ENCODE measurements around the gene ART3. TPM values are rescaled to one million over a fixed set of nuclear protein-coding genes. Genes with fewer than 3 reads are reported as not detected.

Gene ART3
- total and polyA plus RNA-seq, 7 donors, result 3.0 to 6.4 (median 5.1) TPM; not detected in 2

GRCh38 chr4:76153356-76153755, 78.8 kb downstream of the ART3 start:
- no peak for DNase-seq
- Histone ChIP-seq H3K27ac (no peak overlapping the region), H3K4me3 (no peak overlapping the region), H3K36me3 (peaks cover 0 to 4% (median 0%) of the 10 kb centered on the region in 4 donors), H3K4me1 (peaks cover 0 to 13% (median 11%) of the 10 kb centered on the region in 4 donors), H3K27me3 (no peaks in the 10 kb centered on the region), H3K9me3 (no peaks in the 10 kb centered on the region)
- TF ChIP-seq POLR2AphosphoS5 (IDR thresholded peaks at IDR 0.05), result no peak
- no peak for TF ChIP-seq EP300 (IDR thresholded peaks at IDR 0.05)
- no peak for TF ChIP-seq POLR2A (IDR thresholded peaks at IDR 0.05)
- TF ChIP-seq CTCF (IDR thresholded peaks at IDR 0.05), result no peak
- 89 to 91% methylated on average over 2 of the region's 2 CpGs for WGBS, 2 donors
- intact Hi-C loops (cut with DNase I), result no loop called here

- WGBS, 2 donors, result 76 to 95% methylated on average over 3 of the region's 3 CpGs
Observed at GRCh38 chr4:76155979-76156378, 81.5 kb downstream of the ART3 start.

GRCh38 chr4:76156635-76157034, 82.1 kb downstream of the ART3 start:
- DNase-seq, result no peak
- intact Hi-C loops (cut with DNase I), result no loop called here
- H3K9me3 ChIP-seq, result no peaks in the 10 kb centered on the region
- no peaks in the 10 kb centered on the region for H3K4me1 ChIP-seq
- H3K36me3 ChIP-seq, result peaks cover 6 to 32% (median 16%) of the 10 kb centered on the region in 4 donors
- H3K4me3 ChIP-seq, result no peak overlapping the region
- TF ChIP-seq EP300 (IDR thresholded peaks at IDR 0.05) (no peak), POLR2A (IDR thresholded peaks at IDR 0.05) (no peak), CTCF (IDR thresholded peaks at IDR 0.05) (no peak), POLR2AphosphoS5 (IDR thresholded peaks at IDR 0.05) (no peak)
- WGBS, 2 donors, result 9 to 27% methylated on average over 2 of the region's 2 CpGs
- H3K27me3 ChIP-seq, result no peaks in the 10 kb centered on the region
- H3K27ac ChIP-seq, result no peak overlapping the region

More at GRCh38 chr4:76155979-76156378, 81.5 kb downstream of the ART3 start:
- no peak for DNase-seq
- no peak overlapping the region for H3K27ac ChIP-seq
- H3K4me3 ChIP-seq, result no peak overlapping the region
- intact Hi-C loops (cut with DNase I), result no loop called here
- H3K36me3 ChIP-seq, result peaks cover 0 to 25% (median 9%) of the 10 kb centered on the region in 4 donors
- no peaks in the 10 kb centered on the region for H3K27me3 ChIP-seq
- H3K9me3 ChIP-seq, result no peaks in the 10 kb centered on the region
- TF ChIP-seq CTCF (IDR thresholded peaks at IDR 0.05), result no peak
- TF ChIP-seq EP300 (IDR thresholded peaks at IDR 0.05), result no peak
- no peak for TF ChIP-seq POLR2AphosphoS5 (IDR thresholded peaks at IDR 0.05)
- no peak for TF ChIP-seq POLR2A (IDR thresholded peaks at IDR 0.05)
- no peaks in the 10 kb centered on the region for H3K4me1 ChIP-seq

GRCh38 chr4:76160355-76160754, 85.8 kb downstream of the ART3 start:
- intact Hi-C loops (cut with DNase I), result no loop called here

More at GRCh38 chr4:76160355-76160754, 85.8 kb downstream of the ART3 start:
- Histone ChIP-seq H3K4me3 (no peak overlapping the region), H3K27ac (no peak overlapping the region), H3K9me3 (no peaks in the 10 kb centered on the region), H3K4me1 (no peaks in the 10 kb centered on the region), H3K36me3 (peaks cover 10 to 69% (median 38%) of the 10 kb centered on the region in 4 donors), H3K27me3 (no peaks in the 10 kb centered on the region)
- TF ChIP-seq POLR2AphosphoS5 (IDR thresholded peaks at IDR 0.05) (no peak), EP300 (IDR thresholded peaks at IDR 0.05) (no peak), POLR2A (IDR thresholded peaks at IDR 0.05) (no peak), CTCF (IDR thresholded peaks at IDR 0.05) (no peak)
- 20 to 54% methylated on average over 2 of the region's 2 CpGs for WGBS, 2 donors
- DNase-seq, result no peak

Other genes with a start within 250 kb of the ART3 start
- under 1 TPM in 2 of 4 donors, not detected in 2; 0.28 to 0.33 TPM for gene PPEF2, start 172.3 kb upstream of the ART3 start, total RNA-seq
- gene PPEF2, start 172.3 kb upstream of the ART3 start, polyA plus RNA-seq, result under 1 TPM in 1 of 3 donors, not detected in 2; 0.03 TPM
- 10 to 100 TPM; 23.3 to 60.6 (median 34.1) TPM for gene NAAA, start 133.7 kb upstream of the ART3 start, total RNA-seq
- gene NAAA, start 133.7 kb upstream of the ART3 start, polyA plus RNA-seq, result 10 to 100 TPM; 43.7 to 53.1 (median 45.6) TPM
- 10 to 100 TPM; 33.1 to 38.8 (median 34.2) TPM for gene SDAD1, start 83.8 kb upstream of the ART3 start, total RNA-seq
- gene SDAD1, start 83.8 kb upstream of the ART3 start, polyA plus RNA-seq, result 10 to 100 TPM; 14.1 to 18.3 (median 15.0) TPM
- not detected for gene CXCL9, start 67.2 kb upstream of the ART3 start, total RNA-seq
- 10 to 100 TPM in 1 of 3 donors, 1 to 10 TPM in 1, not detected in 1; 4.9 to 56.9 TPM for gene CXCL9, start 67.2 kb upstream of the ART3 start, polyA plus RNA-seq
- gene CXCL10, start 51.2 kb upstream of the ART3 start, total RNA-seq, result not detected
- 10 to 100 TPM in 2 of 3 donors, not detected in 1; 13.4 to 77.1 TPM for gene CXCL10, start 51.2 kb upstream of the ART3 start, polyA plus RNA-seq
- gene CXCL11, start 38.6 kb upstream of the ART3 start, total RNA-seq, result not detected
- 10 to 100 TPM in 1 of 3 donors, not detected in 2; 22.0 TPM for gene CXCL11, start 38.6 kb upstream of the ART3 start, polyA plus RNA-seq
- gene NUP54, start 73.7 kb downstream of the ART3 start, total RNA-seq, result 10 to 100 TPM; 38.0 to 57.9 (median 48.1) TPM
- gene NUP54, start 73.7 kb downstream of the ART3 start, polyA plus RNA-seq, result 10 to 100 TPM; 16.6 to 21.9 (median 18.6) TPM
- gene SCARB2, start 139.1 kb downstream of the ART3 start, total RNA-seq, result 100 to 1,000 TPM; 119 to 160 (median 141) TPM
- gene SCARB2, start 139.1 kb downstream of the ART3 start, polyA plus RNA-seq, result 10 to 100 TPM; 29.4 to 73.1 (median 38.6) TPM
- 1 to 10 TPM; 1.7 to 3.3 (median 2.0) TPM for gene FAM47E, start 177.0 kb downstream of the ART3 start, total RNA-seq
- 1 to 10 TPM; 2.6 to 6.0 (median 5.4) TPM for gene FAM47E, start 177.0 kb downstream of the ART3 start, polyA plus RNA-seq
- 10 to 100 TPM; 11.0 to 17.1 (median 15.3) TPM for gene STBD1, start 232.0 kb downstream of the ART3 start, total RNA-seq
- 1 to 10 TPM; 6.0 to 8.8 (median 7.8) TPM for gene STBD1, start 232.0 kb downstream of the ART3 start, polyA plus RNA-seq

Data from sigmoid colon (tissue), 7 donors.